Measurements from ENCODE around the gene TNNT3. TPM values are rescaled to one million over a fixed set of nuclear protein-coding genes. Genes with fewer than 3 reads are reported as not detected.

The TNNT3 gene
- total RNA-seq, 1 donor from 2014 or later, result 0.40 TPM

- ATAC-seq, result no peak
Measured at GRCh38 chr11:1896923-1897322, 22.6 kb upstream of the TNNT3 start.

GRCh38 chr11:1899090-1899489 lies 20.4 kb upstream of the TNNT3 start:
- no peak for ATAC-seq

GRCh38 chr11:1899686-1900085 lies 19.8 kb upstream of the TNNT3 start:
- ATAC-seq, result no peak

- ATAC-seq, result no peak
Measured at GRCh38 chr11:1906181-1906580, 13.3 kb upstream of the TNNT3 start.

GRCh38 chr11:1906611-1907423 lies 12.7 kb upstream of the TNNT3 start:
- ATAC-seq, result no peak

- ATAC-seq, result no peak
Measured at GRCh38 chr11:1908618-1909017, 10.9 kb upstream of the TNNT3 start.

- no peak for ATAC-seq
Measured at GRCh38 chr11:1909524-1909923, 10.0 kb upstream of the TNNT3 start.

- ATAC-seq, result no peak
Measured at GRCh38 chr11:1912289-1912878, 7.1 kb upstream of the TNNT3 start.

- no peak for ATAC-seq
Measured at GRCh38 chr11:1913271-1914060, 6.0 kb upstream of the TNNT3 start.

GRCh38 chr11:1915795-1916131 lies 3.7 kb upstream of the TNNT3 start:
- ATAC-seq, result no peak

GRCh38 chr11:1916132-1916985 lies 3.1 kb upstream of the TNNT3 start:
- peak; percentile 6 for ATAC-seq

GRCh38 chr11:1916986-1917522 lies 2.4 kb upstream of the TNNT3 start:
- ATAC-seq, result no peak

- peak; percentile 26 for ATAC-seq
Measured at GRCh38 chr11:1917523-1918435, 1.7 kb upstream of the TNNT3 start.

GRCh38 chr11:1918436-1919315 lies 827 bp upstream of the TNNT3 start:
- peak; percentile 7 for ATAC-seq

GRCh38 chr11:1920128-1920908 lies 815 bp downstream of the TNNT3 start:
- no peak for ATAC-seq

- ATAC-seq, result peak; percentile 16
Measured at GRCh38 chr11:1920909-1921573, 1.5 kb downstream of the TNNT3 start.

GRCh38 chr11:1921574-1922141 lies 2.2 kb downstream of the TNNT3 start:
- no peak for ATAC-seq

- no peak for ATAC-seq
Measured at GRCh38 chr11:1922481-1923081, 3.1 kb downstream of the TNNT3 start.

Data from esophagus mucosa (tissue), 1 donor.